Measurements from ENCODE around the gene KLF2. TPM values are rescaled to one million over a fixed set of nuclear protein-coding genes. Genes with fewer than 3 reads are reported as not detected.

Gene KLF2
- total RNA-seq, 3 donors from 2014 or later = 12.0 to 23.3 (median 21.8) TPM

DNA sequence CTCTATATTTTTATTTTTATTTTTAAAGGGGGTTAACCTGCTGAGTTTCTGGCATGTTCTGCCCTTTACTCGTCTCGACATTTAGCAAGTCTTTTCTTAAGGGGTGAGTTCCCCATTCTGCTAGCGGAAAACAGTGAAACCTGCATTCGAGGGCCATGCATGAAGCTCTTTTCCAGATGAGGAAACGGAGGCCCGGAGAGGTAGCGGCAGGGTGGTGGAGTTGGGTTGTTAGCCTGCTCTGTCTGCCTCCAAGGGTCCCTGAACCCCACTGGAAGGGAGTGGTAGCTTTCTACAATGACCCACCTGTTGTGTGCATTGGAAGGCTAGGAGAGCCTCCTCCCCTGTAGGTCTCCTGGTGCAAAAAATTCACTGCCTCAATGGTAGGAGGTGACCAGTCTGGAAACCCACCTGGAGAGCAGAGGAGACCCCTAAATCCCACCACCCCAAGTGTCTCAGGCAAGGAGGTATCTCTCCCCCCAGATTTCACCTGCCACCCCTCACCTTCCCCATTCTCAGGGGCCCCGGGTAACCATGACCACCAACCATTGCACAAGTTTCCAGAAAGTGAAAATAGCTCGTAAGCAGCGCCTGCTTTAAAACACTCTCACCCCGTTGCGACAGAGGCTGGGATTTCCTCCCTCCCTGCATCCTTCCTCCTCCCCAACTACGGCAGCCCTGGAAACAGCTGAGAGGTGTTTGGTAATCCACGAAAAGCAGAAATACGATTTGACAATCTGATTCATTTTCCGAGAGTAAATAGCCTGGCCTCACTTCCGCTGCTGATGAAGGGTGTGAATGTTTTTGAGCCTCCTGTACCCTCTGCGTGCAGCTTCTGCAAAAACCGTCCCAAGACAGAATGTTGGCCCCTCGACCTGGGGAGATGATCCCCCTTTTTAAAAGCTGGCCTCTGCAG lies 3.5 kb downstream of the KLF2 start:
- Histone ChIP-seq H3K4me1 (no peaks in the 10 kb centered on the region), H3K36me3 (no peaks in the 10 kb centered on the region), H3K9me3 (no peaks in the 10 kb centered on the region), H3K27ac (peak overlapping the region; percentile 69 to 98), H3K27me3 (no peaks in the 10 kb centered on the region), H3K4me3 (peak overlapping the region; percentile 80 to 97 (median 94))
- peak in 1 of 2 donors; percentile 62 for DNase-seq (ENCODE audit: low spot score in 2 of 2)
- intact Hi-C loops (cut with DNase I; ENCODE audit: low total_unique reads) = loop anchor here (1.0 kb wide), 1 partner anchor 47 kb away; no protein-coding TSS in a partner anchor
- peak; percentile 76 to 95 (median 85) for TF ChIP-seq POLR2AphosphoS5 (IDR thresholded peaks at IDR 0.05)
- TF ChIP-seq POLR2A (IDR thresholded peaks at IDR 0.05) = no peak
- TF ChIP-seq, protein P1, sequence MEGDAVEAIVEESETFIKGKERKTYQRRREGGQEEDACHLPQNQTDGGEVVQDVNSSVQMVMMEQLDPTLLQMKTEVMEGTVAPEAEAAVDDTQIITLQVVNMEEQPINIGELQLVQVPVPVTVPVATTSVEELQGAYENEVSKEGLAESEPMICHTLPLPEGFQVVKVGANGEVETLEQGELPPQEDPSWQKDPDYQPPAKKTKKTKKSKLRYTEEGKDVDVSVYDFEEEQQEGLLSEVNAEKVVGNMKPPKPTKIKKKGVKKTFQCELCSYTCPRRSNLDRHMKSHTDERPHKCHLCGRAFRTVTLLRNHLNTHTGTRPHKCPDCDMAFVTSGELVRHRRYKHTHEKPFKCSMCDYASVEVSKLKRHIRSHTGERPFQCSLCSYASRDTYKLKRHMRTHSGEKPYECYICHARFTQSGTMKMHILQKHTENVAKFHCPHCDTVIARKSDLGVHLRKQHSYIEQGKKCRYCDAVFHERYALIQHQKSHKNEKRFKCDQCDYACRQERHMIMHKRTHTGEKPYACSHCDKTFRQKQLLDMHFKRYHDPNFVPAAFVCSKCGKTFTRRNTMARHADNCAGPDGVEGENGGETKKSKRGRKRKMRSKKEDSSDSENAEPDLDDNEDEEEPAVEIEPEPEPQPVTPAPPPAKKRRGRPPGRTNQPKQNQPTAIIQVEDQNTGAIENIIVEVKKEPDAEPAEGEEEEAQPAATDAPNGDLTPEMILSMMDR (IDR thresholded peaks at IDR 0.05) = no peak

DNA sequence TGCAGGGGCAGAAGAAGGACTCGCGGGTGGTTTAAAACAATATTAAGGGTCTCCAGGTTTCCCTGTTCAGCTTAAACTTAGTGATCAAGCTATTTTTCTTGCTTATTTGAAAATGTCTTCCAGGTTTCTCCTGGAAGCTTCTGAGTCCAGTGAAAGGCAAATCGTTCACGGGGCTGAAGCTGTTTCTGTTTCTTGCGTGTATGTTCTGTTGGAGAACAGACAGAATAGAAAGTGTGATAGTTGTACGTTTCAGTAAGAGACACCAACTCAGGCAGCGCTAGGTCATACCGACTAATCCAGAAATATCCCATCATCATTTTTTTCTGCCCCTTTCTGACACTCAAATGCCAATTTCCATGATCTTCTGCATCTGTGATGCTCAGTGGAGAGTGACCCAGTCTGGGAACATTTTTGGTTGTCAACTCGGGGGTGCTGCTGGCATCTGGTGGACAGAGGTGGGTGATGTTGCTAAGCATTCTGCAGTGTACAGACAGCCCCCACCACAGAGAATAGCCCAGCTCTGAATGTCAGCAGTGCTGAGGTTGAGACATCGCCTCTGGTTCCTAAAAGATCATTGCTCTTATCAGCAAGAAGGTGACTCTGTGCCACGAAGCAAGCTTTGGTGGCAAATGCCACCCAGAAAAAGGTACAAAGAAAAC lies 4.3 kb downstream of the KLF2 start:
- no peaks in the 10 kb centered on the region for H3K9me3 ChIP-seq
- DNase-seq (ENCODE audit: low spot score in 2 of 2) = no peak
- intact Hi-C loops (cut with DNase I; ENCODE audit: low total_unique reads) = loop anchor here (1.0 kb wide), 1 partner anchor 48 kb away; no protein-coding TSS in a partner anchor
- peak overlapping the region; percentile 69 to 98 for H3K27ac ChIP-seq
- peak overlapping the region; percentile 80 to 97 (median 94) for H3K4me3 ChIP-seq
- no peaks in the 10 kb centered on the region for H3K27me3 ChIP-seq
- TF ChIP-seq POLR2A (IDR thresholded peaks at IDR 0.05) = no peak
- TF ChIP-seq POLR2AphosphoS5 (IDR thresholded peaks at IDR 0.05) = no peak
- TF ChIP-seq, protein P1 (IDR thresholded peaks at IDR 0.05) = no peak
- H3K4me1 ChIP-seq = no peaks in the 10 kb centered on the region
- H3K36me3 ChIP-seq = no peaks in the 10 kb centered on the region

DNA sequence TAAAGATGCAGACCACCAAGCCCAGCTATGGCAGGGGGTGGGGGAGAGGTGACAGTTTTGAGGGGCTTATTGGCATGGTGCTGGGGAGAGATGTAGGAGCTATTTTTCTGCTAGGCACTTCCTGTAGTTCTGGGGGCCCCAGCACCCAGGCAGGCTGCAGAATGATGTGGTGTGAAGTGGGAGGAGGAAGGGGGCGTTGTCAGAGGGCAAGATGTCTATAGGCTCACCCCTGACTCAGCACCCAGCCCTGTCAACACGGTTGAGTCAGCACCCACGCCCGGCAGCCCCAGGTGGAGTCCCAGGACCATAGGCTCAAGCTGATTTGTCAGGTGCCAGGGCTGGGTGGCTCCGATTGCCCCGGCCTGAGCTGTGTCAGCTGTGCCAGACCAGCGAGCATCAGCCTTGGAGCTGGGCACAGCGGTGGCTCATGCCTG lies 5.8 kb downstream of the KLF2 start:
- Histone ChIP-seq H3K4me3 (no peak overlapping the region), H3K27me3 (no peaks in the 10 kb centered on the region), H3K9me3 (no peaks in the 10 kb centered on the region), H3K36me3 (no peaks in the 10 kb centered on the region), H3K4me1 (no peaks in the 10 kb centered on the region), H3K27ac (peak overlapping the region in 1 of 2 donors; percentile 38)
- TF ChIP-seq POLR2AphosphoS5 (IDR thresholded peaks at IDR 0.05) (no peak), POLR2A (IDR thresholded peaks at IDR 0.05) (no peak)
- TF ChIP-seq, protein P1 (IDR thresholded peaks at IDR 0.05) = no peak
- intact Hi-C loops (cut with DNase I; ENCODE audit: low total_unique reads) = no loop called here
- peak in 1 of 2 donors; percentile 63 for DNase-seq (ENCODE audit: low spot score in 2 of 2)

DNA sequence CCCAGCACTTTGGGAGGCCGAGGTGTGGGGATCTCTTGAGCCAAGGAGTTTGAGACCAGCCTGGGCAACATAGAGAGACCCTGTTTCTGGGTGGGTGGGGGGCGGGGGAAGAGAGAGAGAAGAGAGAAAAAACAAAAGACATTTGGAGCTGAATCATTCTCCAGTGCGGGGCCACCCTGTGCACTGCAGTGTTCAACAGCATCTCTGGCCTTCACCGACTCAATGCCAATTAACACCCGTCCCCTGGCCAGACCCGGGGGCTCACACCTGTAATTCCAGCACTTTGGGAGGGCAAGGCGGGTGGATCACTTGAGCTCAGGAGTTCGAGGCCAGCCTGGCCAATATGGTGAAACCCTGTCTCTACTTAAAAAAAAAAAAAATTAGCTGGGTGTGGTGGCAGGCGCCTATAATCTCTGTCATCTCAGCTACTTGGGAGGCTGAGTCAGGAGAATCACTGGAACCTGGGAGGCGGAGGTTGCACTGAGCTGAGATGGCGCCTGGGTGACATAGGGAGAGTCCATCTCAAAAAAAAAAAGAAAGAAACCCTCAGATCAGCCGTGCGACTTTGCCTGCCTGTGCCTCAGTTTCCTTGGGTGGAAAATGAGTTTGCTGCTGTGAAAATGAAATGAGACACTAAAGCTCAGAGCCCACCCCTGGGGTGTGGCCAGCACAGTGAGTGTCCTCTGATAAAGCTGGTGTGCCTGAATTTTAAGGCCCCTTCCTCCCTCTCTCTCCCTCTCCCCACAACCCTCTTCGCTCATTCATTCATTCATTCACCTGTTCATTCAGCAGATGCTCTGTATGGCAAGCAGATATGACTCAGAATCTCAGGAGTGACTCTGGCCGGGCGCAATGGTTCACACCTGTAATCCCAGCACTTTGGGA lies 6.4 kb downstream of the KLF2 start:
- DNase-seq (ENCODE audit: low spot score in 2 of 2) = no peak
- Histone ChIP-seq H3K9me3 (no peaks in the 10 kb centered on the region), H3K4me1 (no peaks in the 10 kb centered on the region), H3K27ac (peak overlapping the region in 1 of 2 donors; percentile 38), H3K27me3 (no peaks in the 10 kb centered on the region), H3K4me3 (no peak overlapping the region), H3K36me3 (no peaks in the 10 kb centered on the region)
- TF ChIP-seq POLR2AphosphoS5 (IDR thresholded peaks at IDR 0.05) = no peak
- TF ChIP-seq POLR2A (IDR thresholded peaks at IDR 0.05) = no peak
- TF ChIP-seq, protein P1 (IDR thresholded peaks at IDR 0.05) = no peak
- intact Hi-C loops (cut with DNase I; ENCODE audit: low total_unique reads) = no loop called here
